ENCODE data around the gene ATG10. TPM values are rescaled to one million over a fixed set of nuclear protein-coding genes. Genes with fewer than 3 reads are reported as not detected.

ATG10 gene
- total RNA-seq, 4 donors from 2014 or later: 1.0 to 15.4 (median 6.5) TPM

DNA sequence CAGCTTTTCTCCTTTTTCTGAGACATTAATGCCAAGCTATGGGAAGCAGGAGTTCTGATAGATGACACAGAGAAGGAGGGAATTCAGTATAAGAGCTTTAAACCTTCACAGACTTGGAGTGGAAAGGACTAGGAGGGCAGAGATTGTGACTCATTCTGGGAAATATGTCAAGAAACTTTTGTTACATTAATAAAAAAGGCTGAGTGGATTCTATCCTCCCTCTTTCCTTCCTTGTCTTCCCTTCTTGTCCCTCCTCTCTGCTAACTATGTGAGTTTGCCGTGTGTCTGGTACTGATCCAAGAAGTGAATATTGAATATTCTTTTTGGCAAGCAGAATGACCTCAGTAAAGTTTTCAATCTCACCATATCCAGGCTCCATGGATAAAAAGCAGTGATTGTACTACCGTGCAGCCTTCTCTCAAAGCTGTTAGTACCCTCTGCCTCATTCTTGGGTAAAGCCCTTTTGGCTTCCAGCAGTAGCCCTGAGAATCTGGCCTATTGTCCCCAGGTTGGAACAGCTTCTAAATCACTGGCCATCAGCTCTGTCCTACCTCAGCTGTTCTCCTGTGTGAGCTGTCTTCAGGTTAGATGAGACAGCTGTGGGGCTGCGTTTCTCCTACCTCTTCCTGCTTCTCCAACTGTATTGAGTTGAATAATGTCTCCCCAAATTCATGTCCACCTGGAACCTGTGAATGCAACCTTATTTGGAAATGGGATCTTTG lies 73.9 kb downstream of the ATG10 start:
- no peaks in the 10 kb centered on the region for H3K27me3 ChIP-seq
- H3K4me1 ChIP-seq: no peaks in the 10 kb centered on the region
- no peak for TF ChIP-seq POLR2A (IDR thresholded peaks at IDR 0.05)
- TF ChIP-seq, protein P1, sequence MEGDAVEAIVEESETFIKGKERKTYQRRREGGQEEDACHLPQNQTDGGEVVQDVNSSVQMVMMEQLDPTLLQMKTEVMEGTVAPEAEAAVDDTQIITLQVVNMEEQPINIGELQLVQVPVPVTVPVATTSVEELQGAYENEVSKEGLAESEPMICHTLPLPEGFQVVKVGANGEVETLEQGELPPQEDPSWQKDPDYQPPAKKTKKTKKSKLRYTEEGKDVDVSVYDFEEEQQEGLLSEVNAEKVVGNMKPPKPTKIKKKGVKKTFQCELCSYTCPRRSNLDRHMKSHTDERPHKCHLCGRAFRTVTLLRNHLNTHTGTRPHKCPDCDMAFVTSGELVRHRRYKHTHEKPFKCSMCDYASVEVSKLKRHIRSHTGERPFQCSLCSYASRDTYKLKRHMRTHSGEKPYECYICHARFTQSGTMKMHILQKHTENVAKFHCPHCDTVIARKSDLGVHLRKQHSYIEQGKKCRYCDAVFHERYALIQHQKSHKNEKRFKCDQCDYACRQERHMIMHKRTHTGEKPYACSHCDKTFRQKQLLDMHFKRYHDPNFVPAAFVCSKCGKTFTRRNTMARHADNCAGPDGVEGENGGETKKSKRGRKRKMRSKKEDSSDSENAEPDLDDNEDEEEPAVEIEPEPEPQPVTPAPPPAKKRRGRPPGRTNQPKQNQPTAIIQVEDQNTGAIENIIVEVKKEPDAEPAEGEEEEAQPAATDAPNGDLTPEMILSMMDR (IDR thresholded peaks at IDR 0.05): no peak
- no peaks in the 10 kb centered on the region for H3K9me3 ChIP-seq
- H3K4me3 ChIP-seq: no peak overlapping the region
- H3K36me3 ChIP-seq: no peaks in the 10 kb centered on the region
- H3K27ac ChIP-seq: peak overlapping the region; percentile 61 to 72
- intact Hi-C loops (cut with DNase I; ENCODE audit: low total_unique reads): no loop called here
- no peak for DNase-seq

DNA sequence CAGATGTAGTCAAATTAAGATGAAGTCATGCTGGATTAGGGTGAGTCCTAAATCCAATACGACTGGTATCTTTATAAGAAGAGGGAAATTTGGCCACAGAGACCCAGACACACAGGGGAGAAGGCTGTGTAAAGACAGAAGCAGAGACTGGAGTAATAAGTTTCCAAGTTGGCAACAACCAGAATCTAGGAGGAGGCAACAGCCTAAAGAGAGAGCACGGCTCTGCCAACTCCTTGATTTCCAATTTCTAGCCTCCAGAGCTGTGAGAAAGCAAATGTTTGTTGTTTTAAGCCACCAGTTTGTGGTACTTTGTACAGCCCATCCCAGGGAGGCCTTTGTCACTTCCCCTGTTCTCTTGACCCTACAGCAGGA lies 74.4 kb downstream of the ATG10 start:
- no peak overlapping the region for H3K4me3 ChIP-seq
- H3K36me3 ChIP-seq: no peaks in the 10 kb centered on the region
- intact Hi-C loops (cut with DNase I; ENCODE audit: low total_unique reads): no loop called here
- H3K27me3 ChIP-seq: no peaks in the 10 kb centered on the region
- no peak for DNase-seq
- TF ChIP-seq, protein P1 (IDR thresholded peaks at IDR 0.05): no peak
- TF ChIP-seq POLR2A (IDR thresholded peaks at IDR 0.05): no peak
- H3K27ac ChIP-seq: peak overlapping the region in 1 of 2 donors; percentile 72
- H3K4me1 ChIP-seq: no peaks in the 10 kb centered on the region
- no peaks in the 10 kb centered on the region for H3K9me3 ChIP-seq

DNA sequence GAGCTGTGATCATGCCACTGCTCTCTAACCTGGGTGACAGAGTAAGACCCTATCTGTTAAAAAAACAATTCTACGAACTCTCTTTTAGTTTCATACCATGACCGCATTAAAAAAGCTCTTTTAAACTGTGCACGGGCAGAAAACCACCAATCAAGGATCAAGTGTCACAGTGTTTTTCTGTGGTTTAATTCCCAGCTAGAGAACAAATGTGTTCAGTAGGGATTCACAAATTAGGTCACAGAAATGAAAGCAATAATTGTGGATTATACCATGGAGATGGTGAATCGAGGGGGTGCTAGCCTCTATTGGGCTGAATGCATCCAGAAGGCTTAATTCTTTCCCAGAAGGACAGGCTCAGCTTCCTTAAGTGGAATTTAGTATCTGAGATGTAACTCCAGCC lies 79.1 kb downstream of the ATG10 start:
- Histone ChIP-seq H3K36me3 (no peaks in the 10 kb centered on the region), H3K27me3 (no peaks in the 10 kb centered on the region), H3K4me1 (no peaks in the 10 kb centered on the region), H3K4me3 (no peak overlapping the region), H3K27ac (no peak overlapping the region), H3K9me3 (no peaks in the 10 kb centered on the region)
- no peak for DNase-seq
- TF ChIP-seq POLR2A (IDR thresholded peaks at IDR 0.05): no peak
- TF ChIP-seq, protein P1 (IDR thresholded peaks at IDR 0.05): no peak
- intact Hi-C loops (cut with DNase I; ENCODE audit: low total_unique reads): no loop called here

DNA sequence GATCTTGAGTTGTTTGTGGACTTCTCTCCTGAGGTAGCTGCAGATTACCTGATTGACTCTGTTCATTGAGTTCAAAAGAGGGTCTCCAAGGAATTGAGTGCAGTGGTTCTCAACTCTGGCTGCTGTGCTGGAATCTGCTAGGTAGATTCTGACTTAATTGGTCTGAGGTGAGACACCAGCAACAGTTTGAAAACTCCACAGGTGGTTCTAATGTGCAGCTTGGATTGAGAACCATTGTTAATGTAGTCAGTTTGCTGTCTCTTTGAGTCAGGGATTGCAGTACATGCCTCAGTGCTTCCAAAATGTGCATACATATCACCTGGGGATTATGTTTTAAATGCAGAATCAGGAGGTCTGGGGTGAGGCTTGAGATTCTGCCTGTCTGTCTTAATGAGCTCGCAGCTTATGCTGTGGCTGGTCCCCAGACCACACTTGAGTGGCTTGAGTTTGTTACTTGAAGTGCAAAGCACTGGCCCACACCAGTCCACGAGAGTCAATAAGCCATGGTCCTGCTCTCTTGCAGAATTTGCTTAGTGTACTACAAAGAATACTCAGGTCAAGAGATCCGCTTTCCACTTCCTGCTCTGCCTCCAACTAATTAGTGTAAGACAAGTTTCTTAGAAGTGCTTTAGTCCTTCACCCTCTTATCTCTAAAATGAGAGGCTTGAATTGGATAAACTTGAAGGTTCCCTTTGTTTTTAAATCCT lies 82.3 kb downstream of the ATG10 start:
- Histone ChIP-seq H3K9me3 (no peaks in the 10 kb centered on the region), H3K4me3 (no peak overlapping the region), H3K36me3 (no peaks in the 10 kb centered on the region), H3K27ac (peak overlapping the region in 1 of 2 donors; percentile 29), H3K27me3 (no peaks in the 10 kb centered on the region), H3K4me1 (no peaks in the 10 kb centered on the region)
- TF ChIP-seq POLR2A (IDR thresholded peaks at IDR 0.05): no peak
- TF ChIP-seq, protein P1 (IDR thresholded peaks at IDR 0.05): no peak
- intact Hi-C loops (cut with DNase I; ENCODE audit: low total_unique reads): no loop called here
- no peak for DNase-seq

DNA sequence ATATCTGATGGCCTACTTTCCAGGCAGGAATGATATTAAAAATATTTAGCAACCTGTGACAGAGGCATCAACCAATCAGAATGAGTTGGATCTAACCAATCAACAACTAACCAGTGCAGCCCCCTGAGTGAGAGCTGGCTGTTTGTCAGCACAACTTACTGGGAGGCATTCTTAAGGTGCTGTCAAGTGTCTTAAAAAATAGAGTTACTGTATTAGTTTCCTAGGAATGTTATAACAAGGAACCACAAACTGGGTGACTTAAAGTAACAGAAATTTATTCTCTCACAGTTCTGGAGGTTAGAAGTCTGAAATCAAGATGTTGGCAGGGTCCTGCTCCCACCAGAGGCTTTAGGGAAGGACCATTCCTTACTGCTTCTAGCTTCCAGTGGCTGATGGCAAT lies 85.2 kb downstream of the ATG10 start:
- intact Hi-C loops (cut with DNase I; ENCODE audit: low total_unique reads): no loop called here
- Histone ChIP-seq H3K27ac (no peak overlapping the region), H3K9me3 (no peaks in the 10 kb centered on the region), H3K36me3 (no peaks in the 10 kb centered on the region), H3K4me3 (no peak overlapping the region), H3K4me1 (no peaks in the 10 kb centered on the region), H3K27me3 (no peaks in the 10 kb centered on the region)
- DNase-seq: no peak
- TF ChIP-seq POLR2A (IDR thresholded peaks at IDR 0.05): no peak
- TF ChIP-seq, protein P1 (IDR thresholded peaks at IDR 0.05): no peak

Data from uterus (tissue), 4 donors.